IMR-90 (cell line): Measurements from ENCODE around the gene PITX3. TPM values are rescaled to one million over a fixed set of nuclear protein-coding genes. Genes with fewer than 3 reads are reported as not detected.

Experiments
- ATAC-seq: fragments of 200-7000 bp; cut with Tn5 transposase; 2 replicates; pipeline ENCODE4 v1.9.1; 2020; ENCODE audit warnings: low read depth, mild to moderate bottlenecking, moderate library complexity
- BruUV-seq: library from RNA; stranded (reverse); fragments of 400-500 nt; replicated peaks from 2 replicates; lab custom pipeline; 2021; lab: Mats Ljungman, UMichigan
- CTCF ChIA-PET: fragments of 300-600 bp; formaldehyde crosslinking; extraction: SDS; loops from one replicate; lab custom pipeline; 2021; ENCODE audit warnings: antibody characterized with exemption; lab: Yijun Ruan, JAX
- POLR2A ChIA-PET: fragments of 300-600 bp; sonication (Branson Sonifier 250); formaldehyde crosslinking; loops from one replicate; lab custom pipeline; 2022; ENCODE audit warnings: antibody characterized with exemption; ENCODE audit not compliant: unreplicated experiment; lab: Charles Lee
- DNase-seq: peaks from one replicate; pipeline ENCODE4 v3.0.0; 2013
- H2AFZ ChIP-seq: replicated peaks from 2 replicates; pipeline ENCODE3; 2013; ENCODE audit warnings: low read length, mild to moderate bottlenecking; ENCODE audit not compliant: poor library complexity
- H2AK5ac ChIP-seq: 2 replicates; pipeline ENCODE4 v1.6.1; 2013; ENCODE audit warnings: low read depth, low read length, inconsistent platforms
- H2AK9ac ChIP-seq: replicated peaks from 2 replicates; pipeline ENCODE3; 2013; ENCODE audit warnings: mild to moderate bottlenecking, low read depth, low read length, moderate library complexity; ENCODE audit not compliant: poor library complexity
- H2BK120ac ChIP-seq: 2 replicates; pipeline ENCODE4 v1.6.1; 2013; ENCODE audit warnings: low read depth, low read length, inconsistent platforms
- H2BK15ac ChIP-seq: 3 replicates; pipeline ENCODE4 v1.6.1; 2013; ENCODE audit warnings: low read depth, low read length, inconsistent platforms
- H2BK20ac ChIP-seq: 2 replicates; pipeline ENCODE4 v1.6.1; 2013; ENCODE audit warnings: low read depth, mild to moderate bottlenecking, inconsistent platforms, low read length, moderate library complexity
- H2BK5ac ChIP-seq: 2 replicates; pipeline ENCODE4 v1.6.1; 2013; ENCODE audit warnings: mild to moderate bottlenecking, low read depth, low read length, inconsistent platforms; ENCODE audit not compliant: poor library complexity, severe bottlenecking
- H3K14ac ChIP-seq: replicated peaks from 2 replicates; pipeline ENCODE4 v1.6.1; 2013; ENCODE audit warnings: low read depth, low read length, inconsistent platforms
- H3K18ac ChIP-seq: 2 replicates; pipeline ENCODE4 v1.6.1; 2013; ENCODE audit warnings: low read depth, low read length, control low read depth
- H3K23ac ChIP-seq: 2 replicates; pipeline ENCODE4 v1.6.1; 2013; ENCODE audit warnings: low read depth, low read length, inconsistent platforms
- H3K27ac ChIP-seq: 2 replicates; pipeline ENCODE4 v1.5.1; 2013; ENCODE audit warnings: mild to moderate bottlenecking, control low read depth, low read length; ENCODE audit not compliant: insufficient read depth
- H3K27me3 ChIP-seq: 2 replicates; pipeline ENCODE4 v1.6.1; 2013; ENCODE audit warnings: low read length; ENCODE audit not compliant: control insufficient read depth, insufficient read depth
- H3K36me3 ChIP-seq: 2 replicates; pipeline ENCODE4 v1.6.1; 2013; ENCODE audit warnings: low read length, mixed read lengths; ENCODE audit not compliant: control insufficient read depth, insufficient read depth
- H3K4ac ChIP-seq: 2 replicates; pipeline ENCODE4 v1.6.1; 2013; ENCODE audit warnings: low read depth, low read length, inconsistent platforms
- H3K4me1 ChIP-seq: 2 replicates; pipeline ENCODE4 v1.6.1; 2013; ENCODE audit warnings: low read length, mixed read lengths; ENCODE audit not compliant: control insufficient read depth, insufficient read depth
- H3K4me2 ChIP-seq: 2 replicates; pipeline ENCODE4 v1.6.1; 2013; ENCODE audit warnings: low read depth, mild to moderate bottlenecking, control low read depth, low read length, moderate library complexity
- H3K4me3 ChIP-seq: 2 replicates; pipeline ENCODE4 v1.5.1; 2013; ENCODE audit warnings: low read depth, mild to moderate bottlenecking, control low read depth, low read length, moderate library complexity; ENCODE audit not compliant: insufficient read depth
- H3K56ac ChIP-seq: 2 replicates; pipeline ENCODE4 v1.6.1; 2013; ENCODE audit warnings: low read length, inconsistent platforms; ENCODE audit not compliant: insufficient read depth; ENCODE audit errors: extremely low read depth
- H3K79me1 ChIP-seq, 2 experiments: 2 replicates each; pipeline ENCODE4 v1.6.1; 2013; ENCODE audit warnings: low read length in 2 of 2, inconsistent platforms in 1 of 2, low read depth in 1 of 2
- H3K9ac ChIP-seq: 2 replicates; pipeline ENCODE4 v1.6.1; 2013; ENCODE audit warnings: low read depth, low read length, control low read depth
- H3K9me1 ChIP-seq: 2 replicates; pipeline ENCODE4 v1.6.1; 2013; ENCODE audit warnings: low read length, inconsistent platforms; ENCODE audit not compliant: insufficient read depth
- H3K9me3 ChIP-seq: 2 replicates; pipeline ENCODE4 v1.6.1; 2013; ENCODE audit warnings: low read length; ENCODE audit not compliant: control insufficient read depth, insufficient read depth
- H4K20me1 ChIP-seq: 2 replicates; pipeline ENCODE4 v1.6.1; 2013; ENCODE audit warnings: low read length, inconsistent platforms; ENCODE audit not compliant: insufficient read depth
- H4K5ac ChIP-seq: 2 replicates; pipeline ENCODE4 v1.6.1; 2013; ENCODE audit warnings: mild to moderate bottlenecking, low read depth, low read length, control low read depth
- H4K8ac ChIP-seq, 2 experiments: 2 replicates each; pipeline ENCODE4 v1.6.1; 2013; ENCODE audit warnings: low read depth in 2 of 2, low read length in 2 of 2, control low read depth in 1 of 2, inconsistent platforms in 1 of 2
- H4K91ac ChIP-seq: 2 replicates; pipeline ENCODE4 v1.6.1; 2013; ENCODE audit warnings: low read depth, low read length, inconsistent platforms; ENCODE audit not compliant: insufficient read depth
- BHLHE40 ChIP-seq: fragments of 150-350 bp; IDR thresholded peaks from 2 replicates; pipeline ENCODE4 v1.6.1; 2016; ENCODE audit warnings: mild to moderate bottlenecking, low read depth, low read length
- CEBPB ChIP-seq: IDR thresholded peaks from 2 replicates; pipeline ENCODE4 v1.6.1; 2012; ENCODE audit warnings: low read depth, low read length, improper control_type of control experiment
- CTCF ChIP-seq: conservative IDR thresholded peaks from 2 replicates; pipeline ENCODE4 v1.5.1; 2012; ENCODE audit warnings: mild to moderate bottlenecking, low read depth, low read length, improper control_type of control experiment
- FOS ChIP-seq: fragments of 150-350 bp; IDR thresholded peaks from 2 replicates; pipeline ENCODE4 v1.6.1; 2016; ENCODE audit warnings: low read depth, low read length
- MXI1 ChIP-seq: IDR thresholded peaks from 2 replicates; pipeline ENCODE4 v1.6.1; 2012; ENCODE audit warnings: low read depth, mild to moderate bottlenecking, low read length, moderate library complexity, borderline replicate concordance
- POLR2A ChIP-seq: IDR thresholded peaks from 2 replicates; pipeline ENCODE4 v1.6.1; 2012; ENCODE audit warnings: mild to moderate bottlenecking, low read depth, low read length
- RAD21 ChIP-seq: IDR thresholded peaks from 2 replicates; pipeline ENCODE4 v1.6.1; 2012; ENCODE audit warnings: low read length, improper control_type of control experiment
- RCOR1 ChIP-seq: IDR thresholded peaks from 2 replicates; pipeline ENCODE4 v1.6.1; 2012; ENCODE audit warnings: mild to moderate bottlenecking, low read length, improper control_type of control experiment; ENCODE audit not compliant: insufficient replicate concordance
- RFX5 ChIP-seq: IDR thresholded peaks from 2 replicates; pipeline ENCODE4 v1.8.0; 2012; ENCODE audit warnings: low read depth, mild to moderate bottlenecking, low read length, moderate library complexity
- USF2 ChIP-seq: fragments of 150-350 bp; IDR thresholded peaks from 2 replicates; pipeline ENCODE4 v1.6.1; 2017; ENCODE audit warnings: mild to moderate bottlenecking, antibody characterized with exemption, low read length, low read depth
- WGBS, 2 experiments: methylation state at CpG; one replicate each; pipeline versions ENCODE4 v1.1.5 to v1.1.7; 2013; ENCODE audit warnings: missing lambda C conversion rate in 2 of 2; ENCODE audit not compliant: insufficient read length in 1 of 2; ENCODE audit errors: extremely low coverage in 2 of 2; 5-methylcytosine and 5-hydroxymethylcytosine counted together
- dilution Hi-C: fragments of 300-500 bp; cut with HindIII; formaldehyde crosslinking; loops from one replicate; pipeline ENCODE4 v1.14.3; 2018; ENCODE audit warnings: low sequenced_read_pairs; ENCODE audit not compliant: unreplicated experiment
- in situ Hi-C: fragments of 300-500 bp; cut with MboI; formaldehyde crosslinking; loops from 3 replicates; pipeline ENCODE4 v1.14.3; 2019; ENCODE audit warnings: low sequenced_read_pairs, inconsistent platforms, mixed read lengths
- intact Hi-C: fragments of 100-400 bp; cut with micrococcal nuclease; formaldehyde crosslinking; loops from 2 replicates; pipeline ENCODE4 v1.10.0; 2022
- polyA plus RNA-seq, 3 experiments: library from polyadenylated mRNA; depleted of rRNA; stranded (reverse); fragments of >200 nt; gene quantifications; 2 replicates each; pipeline ENCODE4 v1.2.3, GENCODE V29; 2012; ENCODE audit warnings: low replicate concordance in 1 of 3
- total RNA-seq: library from RNA; depleted of rRNA; stranded (reverse); fragments of >200 nt; gene quantifications from 2 replicates; pipeline ENCODE4 v1.2.3, GENCODE V29; 2012

Gene PITX3
- total and polyA plus RNA-seq, 2 of the 4 experiments (the other 2 are of a cell fraction): not detected

DNA sequence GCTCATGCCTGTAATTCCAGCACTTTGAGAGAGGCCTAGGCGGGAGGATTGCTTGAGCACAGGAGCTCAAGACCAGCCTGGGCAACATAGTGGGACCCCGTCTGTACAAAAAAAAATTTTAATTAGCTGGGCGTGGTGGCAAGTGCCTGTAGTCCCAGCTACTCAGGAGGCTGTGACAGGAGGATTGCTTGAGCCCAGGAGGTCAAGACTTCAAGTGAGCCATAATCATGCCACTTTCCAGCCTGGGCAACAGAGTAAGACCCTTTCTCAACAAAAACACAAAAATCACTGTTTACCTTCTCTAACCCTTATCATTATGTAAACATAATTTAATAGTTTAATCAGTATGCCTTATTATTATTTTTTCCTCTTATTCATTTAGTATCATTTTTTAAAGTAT is 48.5 kb upstream of the PITX3 start:
- Histone ChIP-seq H4K8ac (no peak overlapping the region), H2BK5ac (no peak overlapping the region), H2BK15ac (no peak overlapping the region), H3K9ac (no peak overlapping the region), H3K36me3 (no peaks in the 10 kb centered on the region), H3K23ac (no peak overlapping the region), H4K20me1 (peaks cover 55% of the 10 kb centered on the region), H3K27ac (no peak overlapping the region), H3K27me3 (no peaks in the 10 kb centered on the region), H2BK20ac (no peak overlapping the region), H2BK120ac (no peak overlapping the region), H3K4ac (no peak overlapping the region), H3K9me3 (no peaks in the 10 kb centered on the region), H2AFZ (no peak overlapping the region), H3K56ac (no peak overlapping the region), H4K5ac (no peak overlapping the region), H2AK9ac (no peak overlapping the region), H4K91ac (no peak overlapping the region), H3K9me1 (peaks cover 3% of the 10 kb centered on the region), H3K4me1 (no peaks in the 10 kb centered on the region), H3K14ac (no peak overlapping the region), H3K18ac (no peak overlapping the region), H3K4me3 (no peak overlapping the region), H2AK5ac (no peak overlapping the region), H3K4me2 (no peak overlapping the region), H3K79me1 (peaks cover 34 to 77% of the 10 kb centered on the region in 2 experiments)
- POLR2A ChIA-PET: interaction anchor here (0.5 kb wide), 1 partner anchor 14 kb away, joined by 3 read pairs; no protein-coding TSS in a partner anchor
- CTCF ChIA-PET: no interaction called here
- TF ChIP-seq POLR2A (no peak), RAD21 (no peak), MXI1 (no peak), RFX5 (no peak), RCOR1 (no peak), USF2 (no peak), FOS (no peak), CEBPB (no peak), BHLHE40 (no peak), CTCF (no peak)
- WGBS, 2 experiments: no CpG with 5 or more reads among the region's 3 CpGs
- ATAC-seq (no peak), DNase-seq (no peak)
- intact Hi-C loops: no loop called here
- BruUV-seq: no TSS peak
- in situ Hi-C loops: no loop called here
- dilution Hi-C loops: no loop called here
